Brain microvascular endothelial cell (primary cell): Measurements from ENCODE around the gene ENO1.

Experiments used
- DNase-seq: peaks from one replicate; pipeline ENCODE4 v3.0.0-alpha.2; 2020
- H3K27ac ChIP-seq: fragments of 250-450 bp; sonication (Bioruptor Pico); 2 replicates; pipeline ENCODE4 v1.5.1; 2020; ENCODE audit warnings: mild to moderate bottlenecking, moderate library complexity
- H3K27me3 ChIP-seq: fragments of 250-450 bp; sonication (Bioruptor Pico); replicated peaks from 2 replicates; pipeline ENCODE4 v1.5.1; 2020; ENCODE audit warnings: mild to moderate bottlenecking
- H3K36me3 ChIP-seq: fragments of 250-450 bp; sonication (Bioruptor Pico); replicated peaks from 2 replicates; pipeline ENCODE4 v1.5.1; 2020; ENCODE audit warnings: mild to moderate bottlenecking
- H3K4me3 ChIP-seq: 2 replicates; pipeline ENCODE4 v1.5.1; 2011; ENCODE audit warnings: low read depth, mild to moderate bottlenecking, control low read depth, low read length, moderate library complexity
- CTCF ChIP-seq: IDR thresholded peaks from 2 replicates; pipeline ENCODE4 v1.5.1; 2011; ENCODE audit warnings: low read depth, mild to moderate bottlenecking, moderate library complexity, low read length, control low read depth, inconsistent platforms; ENCODE audit errors: missing control alignments
- in situ Hi-C: cut with HindIII; loops from 2 replicates; pipeline ENCODE4 v1.10.0; 2017; ENCODE audit warnings: low sequenced_read_pairs, low pct_ligation_motif_present

ENO1 gene

DNA sequence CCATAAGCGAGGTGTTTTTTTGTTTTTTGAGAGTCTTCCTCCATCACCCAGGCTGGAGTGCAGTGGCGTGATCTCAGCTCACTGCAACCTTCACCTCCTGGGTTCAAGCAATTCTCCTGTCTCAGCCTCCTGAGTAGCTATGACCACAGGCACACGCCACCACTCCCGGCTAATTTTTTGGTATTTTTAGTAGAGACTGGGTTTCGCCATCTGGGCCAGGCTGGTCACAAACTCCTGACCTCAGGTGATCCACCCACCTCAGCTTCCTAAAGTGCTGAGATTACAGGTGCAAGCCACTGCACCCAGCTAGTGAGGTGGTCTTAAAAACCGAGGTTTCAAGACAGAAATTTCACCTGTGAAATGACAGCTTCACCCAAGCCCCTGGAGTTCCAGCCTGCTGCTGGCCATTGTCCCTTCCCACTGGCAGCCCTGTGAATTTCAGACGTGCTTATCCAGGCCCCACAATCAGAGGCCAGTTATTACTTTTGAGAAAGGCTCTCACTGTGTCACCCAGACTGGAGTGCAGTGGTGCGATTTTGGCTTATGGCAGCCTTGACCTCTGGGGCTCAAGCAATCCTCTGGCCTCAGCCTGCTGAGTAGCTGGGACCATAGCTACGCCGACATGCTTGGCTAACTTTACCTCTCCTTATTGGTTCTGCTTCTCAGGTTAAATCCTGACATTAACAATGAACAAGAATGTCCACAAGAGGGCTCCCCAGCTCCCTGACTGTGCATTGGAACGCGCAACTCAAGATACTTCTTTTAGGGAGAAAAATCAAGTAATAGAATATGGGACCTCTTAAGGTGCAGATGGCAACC is 19.4 kb downstream of the ENO1 start:
- Histone ChIP-seq H3K36me3 (peaks cover 66% of the 10 kb centered on the region), H3K27me3 (no peaks in the 10 kb centered on the region), H3K4me3 (no peak overlapping the region), H3K27ac (no peak overlapping the region)
- DNase-seq: peak; percentile 56
- TF ChIP-seq CTCF: peak; percentile 78
- in situ Hi-C loops: no loop called here

GRCh38 chr1:8858112-8858668 is 20.3 kb downstream of the ENO1 start:
- H3K27ac ChIP-seq: no peak overlapping the region
- DNase-seq: peak; percentile 88
- H3K36me3 ChIP-seq: peaks cover 57% of the 10 kb centered on the region
- no peaks in the 10 kb centered on the region for H3K27me3 ChIP-seq
- in situ Hi-C loops: no loop called here
- H3K4me3 ChIP-seq: no peak overlapping the region
- TF ChIP-seq CTCF: no peak

- DNase-seq: no peak
- in situ Hi-C loops: no loop called here
- no peak for TF ChIP-seq CTCF
- H3K4me3 ChIP-seq: no peak overlapping the region
- no peak overlapping the region for H3K27ac ChIP-seq
- peaks cover 44% of the 10 kb centered on the region for H3K36me3 ChIP-seq
- H3K27me3 ChIP-seq: no peaks in the 10 kb centered on the region
Observed at GRCh38 chr1:8856689-8857412, 21.6 kb downstream of the ENO1 start.

DNA sequence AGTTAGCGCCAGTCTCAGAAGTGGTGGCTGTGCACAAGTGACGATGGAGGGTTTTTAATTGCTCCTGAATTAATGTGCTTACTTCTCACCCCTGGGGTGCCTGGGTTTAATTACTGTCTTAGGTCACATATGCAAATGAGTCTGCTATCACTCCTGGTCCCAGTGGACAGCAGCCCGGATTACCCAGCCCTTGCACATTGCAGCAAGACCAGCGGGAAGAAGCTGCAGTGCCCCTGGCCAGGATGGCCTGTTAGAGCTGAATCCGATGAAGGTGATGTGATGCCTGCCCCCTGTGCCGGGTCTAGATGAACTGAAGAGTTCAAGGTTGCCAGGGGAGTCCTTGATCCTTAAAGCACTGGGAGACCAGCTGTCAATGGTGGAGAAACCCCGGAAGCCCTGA is 24.2 kb downstream of the ENO1 start:
- Histone ChIP-seq H3K4me3 (no peak overlapping the region), H3K27ac (no peak overlapping the region), H3K27me3 (no peaks in the 10 kb centered on the region), H3K36me3 (peaks cover 21% of the 10 kb centered on the region)
- no peak for TF ChIP-seq CTCF
- DNase-seq: no peak
- in situ Hi-C loops: no loop called here

DNA sequence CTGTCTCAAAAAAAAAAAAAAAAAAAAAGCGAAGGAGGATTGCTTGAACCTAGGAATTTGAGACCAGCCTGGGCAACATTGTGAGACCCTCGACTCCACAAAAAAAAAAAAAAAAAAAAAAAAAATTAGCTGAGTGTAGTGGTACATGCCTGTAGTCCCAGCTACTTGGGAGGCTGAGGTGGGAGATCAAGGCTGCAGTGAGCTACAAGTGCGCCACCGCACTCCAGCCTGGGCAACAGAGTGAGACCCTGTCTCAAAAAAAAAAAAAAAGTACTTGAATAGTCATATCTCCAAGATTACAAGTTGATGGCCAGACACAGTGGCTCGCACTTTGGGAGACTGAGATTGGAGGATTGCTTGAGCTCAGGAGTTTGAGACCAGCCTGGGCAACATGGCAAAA is 27.4 kb downstream of the ENO1 start:
- DNase-seq: no peak
- H3K27ac ChIP-seq: no peak overlapping the region
- H3K27me3 ChIP-seq: no peaks in the 10 kb centered on the region
- no peak overlapping the region for H3K4me3 ChIP-seq
- TF ChIP-seq CTCF: no peak
- in situ Hi-C loops: no loop called here
- H3K36me3 ChIP-seq: no peaks in the 10 kb centered on the region
